Panc1 (cell line): ENCODE results near the gene KMO.

Source experiments
- POLR2AphosphoS5 ChIP-seq: IDR thresholded peaks from 2 replicates; pipeline ENCODE4 v1.6.1; 2012; ENCODE audit warnings: mild to moderate bottlenecking, low read depth, low read length, moderate library complexity
- SIN3A ChIP-seq: IDR thresholded peaks from 2 replicates; pipeline ENCODE4 v1.6.1; 2012; ENCODE audit warnings: low read depth, mild to moderate bottlenecking, low read length, moderate library complexity, borderline replicate concordance; ENCODE audit not compliant: insufficient read depth
- TF ChIP-seq, protein P1 (sequence below): fragments of 450-650 bp; IDR thresholded peaks from 2 replicates; pipeline ENCODE4 v1.5.1; 2017; ENCODE audit warnings: mild to moderate bottlenecking
- TF ChIP-seq, protein P2 (sequence below), 2 experiments: IDR thresholded peaks; 2 replicates each; pipeline ENCODE4 v1.6.1; 2011 to 2012; ENCODE audit warnings: low read depth in 2 of 2, control low read depth in 1 of 2, low read length in 1 of 2, mild to moderate bottlenecking in 1 of 2, moderate library complexity in 1 of 2; ENCODE audit not compliant: insufficient read depth in 1 of 2

DNA sequence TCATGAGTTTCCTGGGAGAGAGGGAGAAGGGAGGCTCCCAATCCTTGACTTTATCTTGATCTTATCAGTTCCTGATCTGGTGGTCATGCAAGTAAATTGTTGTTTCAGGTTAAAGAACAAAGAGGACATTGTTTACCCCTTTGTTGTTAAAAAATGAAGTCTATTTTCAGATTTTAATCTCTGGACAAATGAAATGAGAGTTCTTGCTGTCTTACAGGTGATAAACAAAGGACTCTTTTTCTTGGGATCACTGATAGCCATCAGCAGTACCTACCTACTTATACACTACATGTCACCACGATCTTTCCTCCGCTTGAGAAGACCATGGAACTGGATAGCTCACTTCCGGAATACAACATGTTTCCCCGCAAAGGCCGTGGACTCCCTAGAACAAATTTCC lies 59.6 kb downstream of the KMO start:
- TF ChIP-seq, protein P1, sequence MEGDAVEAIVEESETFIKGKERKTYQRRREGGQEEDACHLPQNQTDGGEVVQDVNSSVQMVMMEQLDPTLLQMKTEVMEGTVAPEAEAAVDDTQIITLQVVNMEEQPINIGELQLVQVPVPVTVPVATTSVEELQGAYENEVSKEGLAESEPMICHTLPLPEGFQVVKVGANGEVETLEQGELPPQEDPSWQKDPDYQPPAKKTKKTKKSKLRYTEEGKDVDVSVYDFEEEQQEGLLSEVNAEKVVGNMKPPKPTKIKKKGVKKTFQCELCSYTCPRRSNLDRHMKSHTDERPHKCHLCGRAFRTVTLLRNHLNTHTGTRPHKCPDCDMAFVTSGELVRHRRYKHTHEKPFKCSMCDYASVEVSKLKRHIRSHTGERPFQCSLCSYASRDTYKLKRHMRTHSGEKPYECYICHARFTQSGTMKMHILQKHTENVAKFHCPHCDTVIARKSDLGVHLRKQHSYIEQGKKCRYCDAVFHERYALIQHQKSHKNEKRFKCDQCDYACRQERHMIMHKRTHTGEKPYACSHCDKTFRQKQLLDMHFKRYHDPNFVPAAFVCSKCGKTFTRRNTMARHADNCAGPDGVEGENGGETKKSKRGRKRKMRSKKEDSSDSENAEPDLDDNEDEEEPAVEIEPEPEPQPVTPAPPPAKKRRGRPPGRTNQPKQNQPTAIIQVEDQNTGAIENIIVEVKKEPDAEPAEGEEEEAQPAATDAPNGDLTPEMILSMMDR: no peak
- no peak for TF ChIP-seq POLR2AphosphoS5
- TF ChIP-seq, protein P2, sequence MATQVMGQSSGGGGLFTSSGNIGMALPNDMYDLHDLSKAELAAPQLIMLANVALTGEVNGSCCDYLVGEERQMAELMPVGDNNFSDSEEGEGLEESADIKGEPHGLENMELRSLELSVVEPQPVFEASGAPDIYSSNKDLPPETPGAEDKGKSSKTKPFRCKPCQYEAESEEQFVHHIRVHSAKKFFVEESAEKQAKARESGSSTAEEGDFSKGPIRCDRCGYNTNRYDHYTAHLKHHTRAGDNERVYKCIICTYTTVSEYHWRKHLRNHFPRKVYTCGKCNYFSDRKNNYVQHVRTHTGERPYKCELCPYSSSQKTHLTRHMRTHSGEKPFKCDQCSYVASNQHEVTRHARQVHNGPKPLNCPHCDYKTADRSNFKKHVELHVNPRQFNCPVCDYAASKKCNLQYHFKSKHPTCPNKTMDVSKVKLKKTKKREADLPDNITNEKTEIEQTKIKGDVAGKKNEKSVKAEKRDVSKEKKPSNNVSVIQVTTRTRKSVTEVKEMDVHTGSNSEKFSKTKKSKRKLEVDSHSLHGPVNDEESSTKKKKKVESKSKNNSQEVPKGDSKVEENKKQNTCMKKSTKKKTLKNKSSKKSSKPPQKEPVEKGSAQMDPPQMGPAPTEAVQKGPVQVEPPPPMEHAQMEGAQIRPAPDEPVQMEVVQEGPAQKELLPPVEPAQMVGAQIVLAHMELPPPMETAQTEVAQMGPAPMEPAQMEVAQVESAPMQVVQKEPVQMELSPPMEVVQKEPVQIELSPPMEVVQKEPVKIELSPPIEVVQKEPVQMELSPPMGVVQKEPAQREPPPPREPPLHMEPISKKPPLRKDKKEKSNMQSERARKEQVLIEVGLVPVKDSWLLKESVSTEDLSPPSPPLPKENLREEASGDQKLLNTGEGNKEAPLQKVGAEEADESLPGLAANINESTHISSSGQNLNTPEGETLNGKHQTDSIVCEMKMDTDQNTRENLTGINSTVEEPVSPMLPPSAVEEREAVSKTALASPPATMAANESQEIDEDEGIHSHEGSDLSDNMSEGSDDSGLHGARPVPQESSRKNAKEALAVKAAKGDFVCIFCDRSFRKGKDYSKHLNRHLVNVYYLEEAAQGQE (IDR thresholded peaks at IDR 0.05; ENCODE audit: insufficient read depth in 1 of 2, low read depth in 2 of 2, low read length in 1 of 2): no peak
- TF ChIP-seq SIN3A: no peak
